K562 (cell line): Measurements from ENCODE around the gene TOX2. TPM values are rescaled to one million over a fixed set of nuclear protein-coding genes. Genes with fewer than 3 reads are reported as not detected.

Source experiments
- ATAC-seq: fragments of 200-7000 bp; cut with Tn5 transposase; 3 replicates; pipeline ENCODE4 v1.9.1; 2020; ENCODE audit warnings: moderate library complexity
- BruUV-seq: library from RNA; stranded (reverse); fragments of 400-500 nt; replicated peaks from 2 replicates; lab custom pipeline; 2021; lab: Mats Ljungman, UMichigan
- CTCF ChIA-PET: fragments of 300-600 bp; formaldehyde crosslinking; extraction: SDS; loops from one replicate; lab custom pipeline; 2021; ENCODE audit warnings: low intra/inter-chr PET ratio; lab: Yijun Ruan, JAX
- POLR2A ChIA-PET: fragments of 300-600, 350-650 bp; sonication (Branson Sonifier 250); formaldehyde crosslinking; extraction: SDS; loops from one replicate; lab custom pipeline; 2021; ENCODE audit warnings: antibody characterized with exemption, inconsistent platforms; lab: Yijun Ruan, JAX
- DNase-seq, 4 experiments: peaks; one replicate each; pipeline versions ENCODE4 v3.0.0 to v3.0.0-alpha.2; 2011 to 2018; ENCODE audit warnings: low spot score in 3 of 4, mixed read lengths in 3 of 4; ENCODE audit errors: extremely low read depth in 1 of 4
- FAIRE-seq: peaks from 2 replicates; lab custom pipeline; 2011; peaks lifted over from hg19 to GRCh38; lab: Jason Lieb, UNC
- H2AFZ ChIP-seq: 2 replicates; pipeline ENCODE4 v1.6.0; 2011; ENCODE audit warnings: low read depth, low read length, control low read depth, inconsistent platforms
- H3K27ac ChIP-seq: fragments of 200-600 bp; 3 replicates; pipeline ENCODE4 v1.8.0; 2011; ENCODE audit warnings: low read depth, mild to moderate bottlenecking, control low read depth, inconsistent platforms, low read length, moderate library complexity, mixed read lengths; ENCODE audit errors: extremely low read depth
- H3K27me3 ChIP-seq, 2 experiments: fragments of 300-600 bp in 1 of 2; 2 replicates in 1 of 2; 3 replicates in 1 of 2; pipeline versions ENCODE4 v1.6.0 to v1.8.0; 2011; ENCODE audit warnings: inconsistent platforms in 2 of 2, low read length in 2 of 2, mild to moderate bottlenecking in 1 of 2, mixed read lengths in 1 of 2, moderate library complexity in 1 of 2; ENCODE audit not compliant: control insufficient read depth in 2 of 2, insufficient read depth in 2 of 2
- H3K36me3 ChIP-seq: fragments of 300-600 bp; 3 replicates; pipeline ENCODE4 v1.8.0; 2011; ENCODE audit warnings: mild to moderate bottlenecking, low read length, inconsistent platforms; ENCODE audit not compliant: control insufficient read depth, insufficient read depth
- H3K4me1 ChIP-seq, 2 experiments: fragments of 200-600 bp in 1 of 2; replicated peaks in 1 of 2; 2 replicates in 1 of 2; 3 replicates in 1 of 2; pipeline versions ENCODE4 v1.5.1 to v1.8.0; 2011; ENCODE audit warnings: inconsistent platforms in 2 of 2, low read length in 2 of 2, mild to moderate bottlenecking in 1 of 2, mixed read lengths in 1 of 2, moderate library complexity in 1 of 2; ENCODE audit not compliant: control insufficient read depth in 2 of 2, insufficient read depth in 2 of 2
- H3K4me2 ChIP-seq: 2 replicates; pipeline ENCODE4 v1.6.1; 2011; ENCODE audit warnings: low read length, control low read depth, inconsistent platforms, mixed read lengths; ENCODE audit not compliant: insufficient read depth
- H3K4me3 ChIP-seq: fragments of 200-600 bp; sonication (generic), shearing (Covaris generic); 2 replicates; pipeline ENCODE4 v1.5.1; 2016; ENCODE audit warnings: control low read depth, inconsistent platforms
- H3K79me2 ChIP-seq: fragments of 200-600 bp; 3 replicates; pipeline ENCODE4 v1.8.0; 2011; ENCODE audit warnings: low read length, inconsistent platforms; ENCODE audit not compliant: control insufficient read depth, insufficient read depth
- H3K9ac ChIP-seq, 2 experiments: 2 replicates each; pipeline versions ENCODE4 v1.6.0 to v1.6.1; 2011; ENCODE audit warnings: low read depth in 2 of 2, low read length in 2 of 2, control low read depth in 1 of 2, inconsistent platforms in 1 of 2, mild to moderate bottlenecking in 1 of 2, mixed read lengths in 1 of 2; ENCODE audit not compliant: insufficient read depth in 1 of 2
- H3K9me1 ChIP-seq: one replicate; pipeline ENCODE4 v1.6.0; 2011; ENCODE audit warnings: inconsistent platforms, mild to moderate bottlenecking, low read length, moderate library complexity; ENCODE audit not compliant: control insufficient read depth, insufficient read depth
- H3K9me3 ChIP-seq: replicated peaks from 2 replicates; pipeline ENCODE4 v1.5.1; 2011; ENCODE audit warnings: low read depth, low read length, inconsistent platforms; ENCODE audit not compliant: control insufficient read depth, insufficient read depth
- H4K20me1 ChIP-seq: replicated peaks from 2 replicates; pipeline ENCODE4 v1.6.1; 2011; ENCODE audit warnings: low read length, inconsistent platforms, mixed read lengths; ENCODE audit not compliant: control insufficient read depth, insufficient read depth
- ASH1L ChIP-seq: fragments of 450-650 bp; IDR thresholded peaks from 2 replicates; pipeline ENCODE4 v1.6.1; 2018; ENCODE audit warnings: borderline replicate concordance, mild to moderate bottlenecking, low read depth; ENCODE audit not compliant: partially characterized antibody
- BHLHE40 ChIP-seq: IDR thresholded peaks from 2 replicates; pipeline ENCODE4 v1.6.1; 2011; ENCODE audit warnings: low read length, improper control_type of control experiment
- ETV1 ChIP-seq: fragments of 450-650 bp; conservative IDR thresholded peaks from 2 replicates; pipeline ENCODE4 v1.6.1; 2016; ENCODE audit warnings: missing genetic modification characterization, control low read depth, low read depth, missing compliant biosample characterization
- HMBOX1 ChIP-seq: sonication (generic); IDR thresholded peaks from 2 replicates; pipeline ENCODE4 v1.6.1; 2016
- POLR2B ChIP-seq: fragments of 450-650 bp; IDR thresholded peaks from 2 replicates; pipeline ENCODE4 v1.6.1; 2018; ENCODE audit warnings: low read depth; ENCODE audit not compliant: partially characterized antibody
- ZBED1 ChIP-seq: IDR thresholded peaks from 2 replicates; pipeline ENCODE4 v1.6.1; 2014
- ZNF407 ChIP-seq: fragments of 450-650 bp; IDR thresholded peaks from 2 replicates; pipeline ENCODE4 v1.6.1; 2016; ENCODE audit warnings: low read depth
- ZNF512 ChIP-seq: IDR thresholded peaks from 2 replicates; pipeline ENCODE4 v1.6.1; 2016; ENCODE audit warnings: missing genetic modification characterization, missing compliant biosample characterization
- ZNF79 ChIP-seq: fragments of 250-450 bp; sonication (Bioruptor Pico); IDR thresholded peaks from 2 replicates; pipeline ENCODE4 v1.4.0; 2020; ENCODE audit warnings: low read depth, mild to moderate bottlenecking, moderate library complexity
- WGBS: fragments of 100-300 bp; shearing (Covaris generic); methylation state at CpG from one replicate; pipeline ENCODE4 v1.1.6; 2016; ENCODE audit warnings: low coverage, mixed read lengths; ENCODE audit not compliant: insufficient coverage; ENCODE audit errors: missing lambda C conversion rate; 5-methylcytosine and 5-hydroxymethylcytosine counted together
- in situ Hi-C: fragments of 300-500 bp; cut with MboI; formaldehyde crosslinking; loops from 4 replicates; pipeline ENCODE4 v1.15.0; 2018; ENCODE audit warnings: inconsistent platforms, mixed read lengths
- intact Hi-C: fragments of 100-400 bp; cut with micrococcal nuclease; formaldehyde crosslinking; loops from 2 replicates; pipeline ENCODE4 v1.14.2; 2022
- polyA plus RNA-seq, 8 experiments: library from polyadenylated mRNA; depleted of rRNA in 4 of 8; stranded (reverse) in 5 of 8; unstranded in 3 of 8; fragments of >200 nt; fragmentation: Nextera tagmentation in 2 of 8; fragmentation: Illumina TruSeq in 1 of 8; extraction: Ambion mirVana in 2 of 8; extraction: Trizol in 1 of 8; gene quantifications; 2 replicates each; pipeline versions ENCODE4 v1.2.1 to v1.2.3, GENCODE V29; 2011 to 2014; ENCODE audit warnings: inconsistent platforms in 1 of 8, missing spikeins in 1 of 8
- total RNA-seq, 7 experiments: library from RNA; depleted of rRNA in 6 of 7; stranded (reverse); fragments of >200 nt in 6 of 7; fragmentation: Illumina TruSeq in 2 of 7; extraction: Trizol in 2 of 7; gene quantifications; 2 replicates each; pipeline versions ENCODE4 v1.2.1 to v1.2.3, GENCODE V29; 2011 to 2021; ENCODE audit warnings: low replicate concordance in 1 of 7

The TOX2 gene
- total and polyA plus RNA-seq, 9 of the 15 experiments (the other 6 are each of a cell fraction or from before 2014, with no cell fraction given), result not detected

GRCh38 chr20:44084891-44085290, 170.2 kb downstream of the TOX2 start (continued):
- TF ChIP-seq POLR2B, result no peak
- no peak for TF ChIP-seq BHLHE40

GRCh38 chr20:44085616-44086434, 171.2 kb downstream of the TOX2 start:
- DNase-seq (no peak), FAIRE-seq (no peak), ATAC-seq (no peak)
- under 1% methylated on average over 17 of the region's 17 CpGs for WGBS
- CTCF ChIA-PET, result interaction anchor here (0.6 kb wide), 1 partner anchor 108 kb away, joined by 3 read pairs; no protein-coding TSS in a partner anchor
- Histone ChIP-seq H3K36me3 (no peaks in the 10 kb centered on the region), H3K4me3 (no peak overlapping the region), H3K9me3 (no peaks in the 10 kb centered on the region), H4K20me1 (peaks cover 2% of the 10 kb centered on the region; the same call in 1 of the 2 replicates), H3K27me3 (peaks cover 19 to 49% of the 10 kb centered on the region in 2 experiments), H3K9me1 (no peaks in the 10 kb centered on the region), H3K27ac (no peak overlapping the region), H2AFZ (no peak overlapping the region), H3K4me1 (peaks cover 0 to 4% of the 10 kb centered on the region in 2 experiments; a peak in 1 of 5 replicates), H3K79me2 (no peaks in the 10 kb centered on the region), H3K9ac (no peak overlapping the region), H3K4me2 (no peak overlapping the region)
- intact Hi-C loops (loop anchor here (10.0 kb wide), 1 partner anchor 551 kb away; no protein-coding TSS in a partner anchor), in situ Hi-C loops (loop anchor here (10.0 kb wide), 1 partner anchor 541 kb away; no protein-coding TSS in a partner anchor)
- BruUV-seq, result no TSS peak
- POLR2A ChIA-PET, result no interaction called here
- no peak for TF ChIP-seq ZNF512
- TF ChIP-seq HMBOX1, result no peak
- TF ChIP-seq ZNF79 (CRISPR knock-in tag), result no peak
- TF ChIP-seq ZBED1, result no peak
- no peak for TF ChIP-seq ETV1 (tag)
- no peak for TF ChIP-seq ZNF407
- TF ChIP-seq ASH1L, result no peak
